ENCODE data around the gene C22orf42. TPM values are rescaled to one million over a fixed set of nuclear protein-coding genes. Genes with fewer than 3 reads are reported as not detected.

The C22orf42 gene
- total RNA-seq (2021) = not detected in 2 replicates
- long read RNA-seq = 0 reads

GRCh38 chr22:32158712-32159533, at the start of gene C22orf42:
TSS of gene C22orf42 (minus strand) at chr22:32159303. CDS start at chr22:32159215, 88 bp downstream.
- H4K20me1 ChIP-seq (ENCODE audit: control insufficient read depth, insufficient read depth, insufficient read length) = no peaks in the 10 kb centered on the region
- no peak for TF ChIP-seq CTCF (conservative IDR thresholded peaks at IDR 0.05)
- no peak within 1 kb of the TSS for H3K4me3 Mint-ChIP-seq

More at GRCh38 chr22:32158712-32159533, at the start of gene C22orf42:
- Histone ChIP-seq H2BK12ac (ENCODE audit: insufficient read length, low read depth, low read length) (no peak within 1 kb of the TSS), H3K79me2 (ENCODE audit: insufficient read depth, low read length) (no peaks in the 10 kb centered on the region), H3K56ac (ENCODE audit: insufficient read length, low read depth, low read length) (no peak within 1 kb of the TSS), H2BK120ac (ENCODE audit: low read depth, low read length, poor library complexity, severe bottlenecking) (no peak within 1 kb of the TSS), H2BK20ac (ENCODE audit: low read depth, low read length, poor library complexity, severe bottlenecking) (no peak within 1 kb of the TSS), H3K4ac (ENCODE audit: low read depth, low read length) (no peak within 1 kb of the TSS), H2BK15ac (ENCODE audit: low read depth, low read length) (no peak within 1 kb of the TSS), H2AK5ac (ENCODE audit: insufficient read length, low read length) (no peak within 1 kb of the TSS), H4K91ac (ENCODE audit: insufficient read length, low read depth, low read length) (no peak within 1 kb of the TSS), H3T11ph (ENCODE audit: low read length) (no peak within 1 kb of the TSS), H3K18ac (ENCODE audit: insufficient read length, low read depth, low read length) (peak within 1 kb of the TSS; percentile 29), H3K9ac (ENCODE audit: extremely low read depth, insufficient read length, low read length) (no peak within 1 kb of the TSS), H3K23me2 (ENCODE audit: insufficient read length, low read depth, low read length, poor library complexity, severe bottlenecking) (no peaks in the 10 kb centered on the region), H3K79me1 (ENCODE audit: insufficient read depth, low read depth, low read length, poor library complexity, severe bottlenecking) (no peaks in the 10 kb centered on the region), H4K5ac (ENCODE audit: insufficient read length, low read depth, low read length) (no peak within 1 kb of the TSS), H3K4me1 (ENCODE audit: insufficient read depth, low read length) (no peaks in the 10 kb centered on the region), H3K4me2 (ENCODE audit: insufficient read depth, insufficient read length, low read length) (no peak within 1 kb of the TSS), H4K8ac (replicated peaks; ENCODE audit: insufficient read length, low read depth, low read length) (no peak within 1 kb of the TSS), H2AFZ (ENCODE audit: low read length) (no peak within 1 kb of the TSS), H3K27ac (ENCODE audit: insufficient read length, low read depth, low read length) (no peak within 1 kb of the TSS), H3K9me3 (ENCODE audit: control insufficient read depth, low read depth, low read length) (no peaks in the 10 kb centered on the region), H3K23ac (ENCODE audit: insufficient read length, low read depth, low read length) (no peak within 1 kb of the TSS), H3K14ac (ENCODE audit: insufficient read depth, low read length) (no peak within 1 kb of the TSS), H3K27me3 (ENCODE audit: insufficient read depth, low read length) (no peaks in the 10 kb centered on the region), H2BK5ac (ENCODE audit: insufficient read length, low read length) (no peak within 1 kb of the TSS)
- Mint-ChIP-seq H3K36me3 (ENCODE audit: insufficient read depth in 1 of 3, low read depth in 3 of 3) (no peaks in the 10 kb centered on the region), H3K9me3 (no peaks in the 10 kb centered on the region), H3K27me3 (ENCODE audit: low read depth) (peaks cover 24% of the 10 kb centered on the region), H3K27ac (no peak within 1 kb of the TSS), H3K4me1 (peaks cover 2 to 6% of the 10 kb centered on the region in 2 experiments; a peak in 2 of 4 replicates)
- WGBS (ENCODE audit: extremely low coverage, insufficient read length, low lambda C conversion rate) = no CpG with 5 or more reads among the region's 12 CpGs
- peak; percentile 62 for DNase-seq

Measured in H9 (cell line).